ENCODE measurements around the gene TRIM37. TPM values are rescaled to one million over a fixed set of nuclear protein-coding genes. Genes with fewer than 3 reads are reported as not detected.
"Not testable (repeated sequence)": the region's sequence is repeated elsewhere in the genome, so short reads cannot be mapped to it uniquely, and the experiment has no call there.

The TRIM37 gene
- total and polyA plus RNA-seq, 2 donors from 2014 or later = 9.7 to 19.1 TPM

DNA sequence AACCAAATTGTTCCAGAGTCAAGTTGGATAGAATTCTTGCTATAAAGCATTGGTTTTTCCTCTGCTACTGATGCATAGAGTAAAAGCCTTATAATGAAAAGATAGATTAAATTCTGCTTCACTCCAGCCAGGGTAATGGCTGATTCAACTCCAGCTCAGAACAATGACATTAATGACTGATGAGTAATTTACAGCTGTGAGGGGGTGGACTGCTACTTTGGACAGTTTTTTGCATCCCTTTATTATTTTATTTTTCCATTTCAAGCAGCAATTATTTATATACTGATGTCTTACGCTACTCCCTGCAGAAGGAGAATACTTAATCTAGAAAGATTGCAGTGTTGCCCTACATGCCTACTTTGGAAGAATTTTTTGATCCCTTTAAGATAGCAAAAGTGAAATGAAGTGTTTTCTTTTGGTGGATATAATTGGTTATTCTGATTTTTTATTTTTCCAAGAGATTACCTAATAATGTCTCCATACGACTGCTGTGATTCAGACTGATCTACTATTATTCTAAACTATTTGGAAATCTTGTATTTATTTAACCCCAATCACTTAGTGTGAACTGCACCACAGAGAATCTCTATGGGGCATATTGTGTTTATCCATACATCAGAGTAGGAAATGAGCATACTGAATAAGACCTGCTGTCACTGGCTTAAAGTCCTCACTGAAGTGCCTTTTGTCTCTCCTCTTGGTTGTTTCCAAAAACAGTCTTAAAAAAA is 149.5 kb downstream of the TRIM37 start:
- peaks cover 0 to 2% (median 0%) of the 10 kb centered on the region in 3 donors for H3K9me3 ChIP-seq (ENCODE audit: control insufficient read depth in 2 of 3, insufficient read depth in 1 of 3, low read length in 3 of 3)
- no peaks in the 10 kb centered on the region for H3K27me3 ChIP-seq (ENCODE audit: control insufficient read depth, insufficient read depth, low read length)
- DNase-seq (no peak), FAIRE-seq (no peak)
- H3K4me3 ChIP-seq (ENCODE audit: low read length in 3 of 3) = no peak overlapping the region
- H3K27ac ChIP-seq (ENCODE audit: low read depth in 2 of 2, low read length in 2 of 2) = no peak overlapping the region
- intact Hi-C loops (cut with DNase I) = no loop called here
- no peaks in the 10 kb centered on the region for H3K36me3 ChIP-seq (ENCODE audit: control insufficient read depth in 2 of 3, insufficient read depth in 3 of 3, low read length in 3 of 3)
- no peak overlapping the region for H3K9ac ChIP-seq (ENCODE audit: low read length in 3 of 3)
- TF ChIP-seq, protein P1, sequence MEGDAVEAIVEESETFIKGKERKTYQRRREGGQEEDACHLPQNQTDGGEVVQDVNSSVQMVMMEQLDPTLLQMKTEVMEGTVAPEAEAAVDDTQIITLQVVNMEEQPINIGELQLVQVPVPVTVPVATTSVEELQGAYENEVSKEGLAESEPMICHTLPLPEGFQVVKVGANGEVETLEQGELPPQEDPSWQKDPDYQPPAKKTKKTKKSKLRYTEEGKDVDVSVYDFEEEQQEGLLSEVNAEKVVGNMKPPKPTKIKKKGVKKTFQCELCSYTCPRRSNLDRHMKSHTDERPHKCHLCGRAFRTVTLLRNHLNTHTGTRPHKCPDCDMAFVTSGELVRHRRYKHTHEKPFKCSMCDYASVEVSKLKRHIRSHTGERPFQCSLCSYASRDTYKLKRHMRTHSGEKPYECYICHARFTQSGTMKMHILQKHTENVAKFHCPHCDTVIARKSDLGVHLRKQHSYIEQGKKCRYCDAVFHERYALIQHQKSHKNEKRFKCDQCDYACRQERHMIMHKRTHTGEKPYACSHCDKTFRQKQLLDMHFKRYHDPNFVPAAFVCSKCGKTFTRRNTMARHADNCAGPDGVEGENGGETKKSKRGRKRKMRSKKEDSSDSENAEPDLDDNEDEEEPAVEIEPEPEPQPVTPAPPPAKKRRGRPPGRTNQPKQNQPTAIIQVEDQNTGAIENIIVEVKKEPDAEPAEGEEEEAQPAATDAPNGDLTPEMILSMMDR (IDR thresholded peaks at IDR 0.05; ENCODE audit: borderline replicate concordance, extremely low read depth, insufficient read depth) = no peak
- H3K4me1 ChIP-seq (ENCODE audit: control insufficient read depth in 2 of 3, insufficient read depth in 2 of 3, low read depth in 1 of 3, low read length in 3 of 3) = no peaks in the 10 kb centered on the region

DNA sequence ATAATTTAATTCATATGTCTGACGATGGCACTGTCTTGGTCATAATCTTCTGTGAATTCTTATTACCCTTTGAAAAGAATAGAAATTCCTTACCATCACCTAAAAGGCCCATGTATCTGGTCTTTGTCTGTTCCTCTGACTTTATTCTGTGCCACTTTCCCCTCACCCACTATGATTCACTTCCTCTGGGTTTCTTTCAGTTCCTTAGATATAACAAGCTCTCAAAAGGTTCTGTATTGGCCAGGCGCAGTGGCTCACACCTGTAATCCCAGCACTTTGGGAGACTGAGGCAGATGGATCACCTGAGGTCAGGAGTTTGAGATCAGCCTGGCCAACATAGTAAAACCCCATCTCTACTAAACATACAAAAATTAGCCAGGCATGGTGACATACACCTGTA is 152.3 kb downstream of the TRIM37 start:
- intact Hi-C loops (cut with DNase I); H3K27me3 ChIP-seq (ENCODE audit: control insufficient read depth, insufficient read depth, low read length); H3K4me3 ChIP-seq (ENCODE audit: low read length in 3 of 3); FAIRE-seq; H3K9ac ChIP-seq (ENCODE audit: low read length in 3 of 3); H3K27ac ChIP-seq (ENCODE audit: low read depth in 2 of 2, low read length in 2 of 2); H3K4me1 ChIP-seq (ENCODE audit: control insufficient read depth in 2 of 3, insufficient read depth in 2 of 3, low read depth in 1 of 3, low read length in 3 of 3); H3K36me3 ChIP-seq (ENCODE audit: control insufficient read depth in 2 of 3, insufficient read depth in 3 of 3, low read length in 3 of 3); DNase-seq: not testable (repeated sequence)
- peaks cover 0 to 16% (median 0%) of the 10 kb centered on the region in 3 donors for H3K9me3 ChIP-seq (ENCODE audit: control insufficient read depth in 2 of 3, insufficient read depth in 1 of 3, low read length in 3 of 3)

DNA sequence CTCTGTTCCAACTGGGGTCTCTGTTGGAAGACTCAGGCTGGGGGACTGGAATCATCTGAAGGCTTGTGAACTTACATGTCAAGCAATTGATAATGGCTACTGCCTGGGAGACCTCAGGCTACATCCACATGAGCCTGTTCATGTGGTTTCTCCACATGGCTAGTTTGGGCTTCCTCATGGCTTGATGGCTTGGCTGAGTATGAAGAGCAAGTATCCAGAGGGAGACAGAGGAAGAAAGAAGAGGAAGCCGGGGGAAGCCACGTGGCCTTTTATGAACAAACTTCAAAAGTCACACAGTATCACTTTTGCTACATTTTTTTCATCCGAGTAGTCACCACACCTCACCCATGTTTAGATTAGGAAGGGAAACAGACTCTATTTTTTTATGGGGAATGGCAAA is 158.9 kb downstream of the TRIM37 start:
- no peak overlapping the region for H3K27ac ChIP-seq (ENCODE audit: low read depth in 2 of 2, low read length in 2 of 2)
- no peaks in the 10 kb centered on the region for H3K27me3 ChIP-seq (ENCODE audit: control insufficient read depth, insufficient read depth, low read length)
- no peaks in the 10 kb centered on the region for H3K4me1 ChIP-seq (ENCODE audit: control insufficient read depth in 2 of 3, insufficient read depth in 2 of 3, low read depth in 1 of 3, low read length in 3 of 3)
- DNase-seq = no peak
- H3K9me3 ChIP-seq (ENCODE audit: control insufficient read depth in 2 of 3, insufficient read depth in 1 of 3, low read length in 3 of 3) = peaks cover 0 to 16% (median 4%) of the 10 kb centered on the region in 3 donors
- TF ChIP-seq, protein P1 (IDR thresholded peaks at IDR 0.05; ENCODE audit: borderline replicate concordance, extremely low read depth, insufficient read depth) = no peak
- H3K9ac ChIP-seq (ENCODE audit: low read length in 3 of 3) = no peak overlapping the region
- no peak overlapping the region for H3K4me3 ChIP-seq (ENCODE audit: low read length in 3 of 3)
- no peak for FAIRE-seq
- no peaks in the 10 kb centered on the region for H3K36me3 ChIP-seq (ENCODE audit: control insufficient read depth in 2 of 3, insufficient read depth in 3 of 3, low read length in 3 of 3)
- intact Hi-C loops (cut with DNase I) = no loop called here

DNA sequence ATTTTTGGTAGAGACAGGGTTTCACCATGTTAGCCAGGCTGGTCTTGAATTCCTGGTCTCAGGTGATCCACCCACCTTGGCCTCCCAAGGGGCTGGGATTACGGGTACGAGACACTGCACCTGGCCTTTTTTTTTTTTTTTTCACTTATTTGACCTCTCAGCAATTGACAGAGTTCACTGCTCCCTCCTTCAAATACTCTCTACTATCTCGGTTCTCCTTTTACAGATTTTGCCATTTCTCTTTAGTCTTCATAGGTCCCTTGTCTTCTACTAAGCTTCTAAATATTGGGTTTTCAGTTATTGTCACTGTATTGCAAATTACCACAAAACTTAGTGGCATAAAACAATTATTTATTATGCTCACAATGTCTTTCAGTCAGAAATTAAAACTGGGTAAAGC is 159.3 kb downstream of the TRIM37 start:
- DNase-seq = no peak
- H3K36me3 ChIP-seq (ENCODE audit: control insufficient read depth in 2 of 3, insufficient read depth in 3 of 3, low read length in 3 of 3) = no peaks in the 10 kb centered on the region
- peaks cover 0 to 16% (median 4%) of the 10 kb centered on the region in 3 donors for H3K9me3 ChIP-seq (ENCODE audit: control insufficient read depth in 2 of 3, insufficient read depth in 1 of 3, low read length in 3 of 3)
- FAIRE-seq = no peak
- intact Hi-C loops (cut with DNase I) = no loop called here
- H3K27ac ChIP-seq (ENCODE audit: low read depth in 2 of 2, low read length in 2 of 2) = no peak overlapping the region
- no peak overlapping the region for H3K9ac ChIP-seq (ENCODE audit: low read length in 3 of 3)
- H3K27me3 ChIP-seq (ENCODE audit: control insufficient read depth, insufficient read depth, low read length) = no peaks in the 10 kb centered on the region
- H3K4me1 ChIP-seq (ENCODE audit: control insufficient read depth in 2 of 3, insufficient read depth in 2 of 3, low read depth in 1 of 3, low read length in 3 of 3) = no peaks in the 10 kb centered on the region
- TF ChIP-seq, protein P1 (IDR thresholded peaks at IDR 0.05; ENCODE audit: borderline replicate concordance, extremely low read depth, insufficient read depth) = no peak
- no peak overlapping the region for H3K4me3 ChIP-seq (ENCODE audit: low read length in 3 of 3)
